Mesothelial cell of epicardium (in vitro differentiated cells): Measurements from ENCODE around the gene MAGI2. TPM values are rescaled to one million over a fixed set of nuclear protein-coding genes. Genes with fewer than 3 reads are reported as not detected.

Source experiments
- DNase-seq, 2 experiments: peaks; one replicate each; pipeline ENCODE4 v3.0.0; 2021; ENCODE audit warnings: low spot score in 2 of 2; ENCODE audit not compliant: unreplicated experiment in 2 of 2
- H3K27ac Mint-ChIP-seq: 2 replicates; pipeline ENCODE4 v1.8.0; 2021; ENCODE audit warnings: mixed read lengths
- H3K27me3 Mint-ChIP-seq: 2 replicates; pipeline ENCODE4 v1.8.0; 2021; ENCODE audit warnings: low read depth, mixed read lengths
- H3K36me3 Mint-ChIP-seq: 2 replicates; pipeline ENCODE4 v1.8.0; 2021; ENCODE audit warnings: mixed read lengths
- H3K4me1 Mint-ChIP-seq: 2 replicates; pipeline ENCODE4 v1.8.0; 2021; ENCODE audit warnings: mixed read lengths
- H3K4me3 Mint-ChIP-seq: 2 replicates; pipeline ENCODE4 v1.8.0; 2021; ENCODE audit warnings: mild to moderate bottlenecking, moderate library complexity, mixed read lengths
- H3K9me3 Mint-ChIP-seq: 2 replicates; pipeline ENCODE4 v1.8.0; 2021; ENCODE audit warnings: mixed read lengths
- CTCF ChIP-seq: fragments of 200-600 bp; sonication (generic); IDR thresholded peaks from one replicate; pipeline ENCODE4 v1.5.0; 2021; ENCODE audit warnings: antibody characterized with exemption; ENCODE audit not compliant: unreplicated experiment
- total RNA-seq: library from RNA; stranded (reverse); gene quantifications from 3 replicates; pipeline ENCODE4 v1.2.1, GENCODE V29; 2021

The MAGI2 gene
- total RNA-seq, 1 donor from 2014 or later, result 38.4 TPM

DNA sequence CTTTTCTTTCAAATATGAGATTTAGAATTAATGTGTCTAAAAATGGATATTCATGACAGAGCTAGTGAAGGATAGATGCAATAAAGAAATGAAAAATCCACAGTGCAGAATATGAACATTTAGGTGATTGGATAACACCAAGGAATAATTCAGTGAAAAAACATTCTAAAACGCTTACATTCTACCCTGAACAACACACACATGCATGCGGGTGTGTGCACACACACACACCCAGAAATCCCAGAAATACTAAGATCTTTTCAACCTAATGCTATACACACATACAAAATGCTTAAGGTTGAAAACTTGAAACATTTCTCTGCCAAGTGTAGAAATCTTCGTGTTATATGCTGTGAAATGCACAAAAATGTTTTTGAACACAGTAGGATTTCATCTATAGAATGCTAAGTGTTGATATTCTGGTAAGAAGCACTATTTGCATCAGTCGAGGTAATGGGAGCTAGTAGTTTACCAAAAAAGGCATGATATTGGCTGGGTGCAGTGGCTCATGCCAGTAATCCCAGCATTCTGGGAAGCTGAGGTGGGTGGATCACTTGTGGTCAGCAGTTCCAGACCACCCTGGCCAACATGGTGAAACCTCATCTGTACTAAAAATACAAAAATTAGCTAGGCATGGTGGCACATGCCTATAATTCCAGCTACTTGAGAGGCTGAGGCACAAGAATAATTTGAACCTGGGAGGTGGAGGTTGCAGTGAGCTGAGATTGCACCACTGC is 1054.3 kb downstream of the MAGI2 start:
- Mint-ChIP-seq H3K36me3 (peaks cover 4% of the 10 kb centered on the region), H3K9me3 (peaks cover 6% of the 10 kb centered on the region), H3K4me3 (no peak overlapping the region), H3K27ac (no peak overlapping the region), H3K27me3 (peaks cover 1% of the 10 kb centered on the region), H3K4me1 (peaks cover 26% of the 10 kb centered on the region)
- no peak for TF ChIP-seq CTCF
- DNase-seq, result no peak

DNA sequence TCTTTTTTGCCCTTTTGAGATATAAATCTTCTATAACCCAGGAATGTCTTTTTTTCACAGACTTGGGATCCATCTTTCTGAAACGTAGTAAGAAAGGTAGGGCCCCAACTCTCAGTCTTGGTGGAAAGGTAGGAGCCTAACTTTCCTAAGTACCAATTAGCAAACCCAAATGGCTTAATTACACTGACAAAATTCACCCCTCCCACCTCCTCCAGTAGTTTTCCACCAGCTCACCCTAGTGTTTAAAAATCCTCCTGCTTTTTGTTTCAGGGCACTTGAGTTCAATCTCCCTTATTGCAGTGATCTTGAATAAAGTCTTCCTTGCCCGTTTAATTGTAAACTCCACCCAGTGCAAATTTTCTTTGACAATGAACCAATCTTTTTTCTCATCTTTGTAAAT is 1054.9 kb downstream of the MAGI2 start:
- DNase-seq, result no peak
- Mint-ChIP-seq H3K36me3 (peaks cover under 1% of the 10 kb centered on the region), H3K27me3 (peaks cover 1% of the 10 kb centered on the region), H3K9me3 (peaks cover under 1% of the 10 kb centered on the region), H3K4me3 (no peak overlapping the region), H3K4me1 (peaks cover 26% of the 10 kb centered on the region), H3K27ac (no peak overlapping the region)
- TF ChIP-seq CTCF, result no peak

DNA sequence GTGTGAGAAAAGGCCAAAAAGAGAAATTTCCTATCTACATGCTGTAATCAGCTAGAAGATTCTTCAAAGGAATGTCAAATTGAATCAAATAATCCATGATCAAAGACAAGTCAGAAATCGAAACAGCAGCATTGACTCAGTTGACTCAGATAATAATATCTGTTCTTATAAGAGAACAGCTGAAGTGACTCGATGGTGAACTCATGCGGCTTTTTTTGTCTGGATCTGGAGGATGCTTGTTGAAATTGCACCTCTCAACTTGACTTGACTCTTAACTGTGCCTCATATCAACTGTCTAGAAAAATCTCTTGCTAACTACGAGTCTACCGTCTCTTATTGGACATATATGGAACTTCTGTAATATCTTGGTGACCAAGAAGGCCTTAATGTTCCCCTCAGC is 1055.4 kb downstream of the MAGI2 start:
- Mint-ChIP-seq H3K36me3 (no peaks in the 10 kb centered on the region), H3K9me3 (no peaks in the 10 kb centered on the region), H3K27me3 (peaks cover 1% of the 10 kb centered on the region), H3K4me3 (no peak overlapping the region), H3K4me1 (peaks cover 26% of the 10 kb centered on the region), H3K27ac (no peak overlapping the region)
- no peak for DNase-seq
- TF ChIP-seq CTCF, result no peak

DNA sequence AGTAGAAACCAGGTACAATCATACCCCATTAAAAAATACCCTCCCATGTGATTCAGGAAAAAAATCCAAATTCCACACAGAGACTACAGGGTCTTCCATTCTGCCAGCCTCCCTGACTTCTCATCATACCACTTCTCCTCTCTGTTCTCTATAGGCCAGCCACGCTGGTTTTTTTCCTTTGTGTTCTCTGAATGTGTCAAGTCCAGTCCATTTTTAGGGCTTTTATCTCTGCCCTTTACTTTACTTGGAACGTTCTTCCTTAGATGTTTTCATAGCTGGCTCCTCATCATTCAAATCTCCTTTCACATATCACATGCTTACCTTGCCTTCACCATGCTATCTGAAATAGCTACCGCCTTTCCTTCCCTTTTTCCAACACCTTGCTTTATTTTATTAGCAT is 1057.3 kb downstream of the MAGI2 start:
- H3K27me3 Mint-ChIP-seq, result no peaks in the 10 kb centered on the region
- TF ChIP-seq CTCF, result no peak
- no peak for DNase-seq
- peaks cover 23% of the 10 kb centered on the region for H3K4me1 Mint-ChIP-seq
- H3K9me3 Mint-ChIP-seq, result peaks cover 3% of the 10 kb centered on the region
- H3K36me3 Mint-ChIP-seq, result no peaks in the 10 kb centered on the region
- H3K4me3 Mint-ChIP-seq, result no peak overlapping the region
- H3K27ac Mint-ChIP-seq, result no peak overlapping the region

GRCh38 chr7:78395298-78396036 is 1058.0 kb downstream of the MAGI2 start:
- H3K27me3 Mint-ChIP-seq, result no peaks in the 10 kb centered on the region
- no peak for DNase-seq
- peak overlapping the region; percentile 47 for H3K27ac Mint-ChIP-seq
- H3K4me3 Mint-ChIP-seq, result no peak overlapping the region
- no peaks in the 10 kb centered on the region for H3K36me3 Mint-ChIP-seq
- no peak for TF ChIP-seq CTCF
- H3K9me3 Mint-ChIP-seq, result peaks cover 3% of the 10 kb centered on the region
- H3K4me1 Mint-ChIP-seq, result peaks cover 18% of the 10 kb centered on the region
